IMR-90 (cell line): ENCODE results near the gene TMEM86B. TPM values are rescaled to one million over a fixed set of nuclear protein-coding genes. Genes with fewer than 3 reads are reported as not detected.

Source experiments
- ATAC-seq: fragments of 200-7000 bp; cut with Tn5 transposase; 2 replicates; pipeline ENCODE4 v1.9.1; 2020; ENCODE audit warnings: low read depth, mild to moderate bottlenecking, moderate library complexity
- BruUV-seq: library from RNA; stranded (reverse); fragments of 400-500 nt; replicated peaks from 2 replicates; lab custom pipeline; 2021; lab: Mats Ljungman, UMichigan
- CTCF ChIA-PET: fragments of 300-600 bp; formaldehyde crosslinking; extraction: SDS; loops from one replicate; lab custom pipeline; 2021; ENCODE audit warnings: antibody characterized with exemption; lab: Yijun Ruan, JAX
- POLR2A ChIA-PET: fragments of 300-600 bp; sonication (Branson Sonifier 250); formaldehyde crosslinking; loops from one replicate; lab custom pipeline; 2022; ENCODE audit warnings: antibody characterized with exemption; ENCODE audit not compliant: unreplicated experiment; lab: Charles Lee
- DNase-seq: peaks from one replicate; pipeline ENCODE4 v3.0.0; 2013
- H2AFZ ChIP-seq: replicated peaks from 2 replicates; pipeline ENCODE3; 2013; ENCODE audit warnings: low read length, mild to moderate bottlenecking; ENCODE audit not compliant: poor library complexity
- H2AK5ac ChIP-seq: 2 replicates; pipeline ENCODE4 v1.6.1; 2013; ENCODE audit warnings: low read depth, low read length, inconsistent platforms
- H2AK9ac ChIP-seq: replicated peaks from 2 replicates; pipeline ENCODE3; 2013; ENCODE audit warnings: mild to moderate bottlenecking, low read depth, low read length, moderate library complexity; ENCODE audit not compliant: poor library complexity
- H2BK120ac ChIP-seq: 2 replicates; pipeline ENCODE4 v1.6.1; 2013; ENCODE audit warnings: low read depth, low read length, inconsistent platforms
- H2BK15ac ChIP-seq: 3 replicates; pipeline ENCODE4 v1.6.1; 2013; ENCODE audit warnings: low read depth, low read length, inconsistent platforms
- H2BK20ac ChIP-seq: 2 replicates; pipeline ENCODE4 v1.6.1; 2013; ENCODE audit warnings: low read depth, mild to moderate bottlenecking, inconsistent platforms, low read length, moderate library complexity
- H2BK5ac ChIP-seq: 2 replicates; pipeline ENCODE4 v1.6.1; 2013; ENCODE audit warnings: mild to moderate bottlenecking, low read depth, low read length, inconsistent platforms; ENCODE audit not compliant: poor library complexity, severe bottlenecking
- H3K14ac ChIP-seq: replicated peaks from 2 replicates; pipeline ENCODE4 v1.6.1; 2013; ENCODE audit warnings: low read depth, low read length, inconsistent platforms
- H3K18ac ChIP-seq: 2 replicates; pipeline ENCODE4 v1.6.1; 2013; ENCODE audit warnings: low read depth, low read length, control low read depth
- H3K23ac ChIP-seq: 2 replicates; pipeline ENCODE4 v1.6.1; 2013; ENCODE audit warnings: low read depth, low read length, inconsistent platforms
- H3K27ac ChIP-seq: 2 replicates; pipeline ENCODE4 v1.5.1; 2013; ENCODE audit warnings: mild to moderate bottlenecking, control low read depth, low read length; ENCODE audit not compliant: insufficient read depth
- H3K27me3 ChIP-seq: 2 replicates; pipeline ENCODE4 v1.6.1; 2013; ENCODE audit warnings: low read length; ENCODE audit not compliant: control insufficient read depth, insufficient read depth
- H3K36me3 ChIP-seq: 2 replicates; pipeline ENCODE4 v1.6.1; 2013; ENCODE audit warnings: low read length, mixed read lengths; ENCODE audit not compliant: control insufficient read depth, insufficient read depth
- H3K4ac ChIP-seq: 2 replicates; pipeline ENCODE4 v1.6.1; 2013; ENCODE audit warnings: low read depth, low read length, inconsistent platforms
- H3K4me1 ChIP-seq: 2 replicates; pipeline ENCODE4 v1.6.1; 2013; ENCODE audit warnings: low read length, mixed read lengths; ENCODE audit not compliant: control insufficient read depth, insufficient read depth
- H3K4me2 ChIP-seq: 2 replicates; pipeline ENCODE4 v1.6.1; 2013; ENCODE audit warnings: low read depth, mild to moderate bottlenecking, control low read depth, low read length, moderate library complexity
- H3K4me3 ChIP-seq: 2 replicates; pipeline ENCODE4 v1.5.1; 2013; ENCODE audit warnings: low read depth, mild to moderate bottlenecking, control low read depth, low read length, moderate library complexity; ENCODE audit not compliant: insufficient read depth
- H3K56ac ChIP-seq: 2 replicates; pipeline ENCODE4 v1.6.1; 2013; ENCODE audit warnings: low read length, inconsistent platforms; ENCODE audit not compliant: insufficient read depth; ENCODE audit errors: extremely low read depth
- H3K79me1 ChIP-seq, 2 experiments: 2 replicates each; pipeline ENCODE4 v1.6.1; 2013; ENCODE audit warnings: low read length in 2 of 2, inconsistent platforms in 1 of 2, low read depth in 1 of 2
- H3K9ac ChIP-seq: 2 replicates; pipeline ENCODE4 v1.6.1; 2013; ENCODE audit warnings: low read depth, low read length, control low read depth
- H3K9me1 ChIP-seq: 2 replicates; pipeline ENCODE4 v1.6.1; 2013; ENCODE audit warnings: low read length, inconsistent platforms; ENCODE audit not compliant: insufficient read depth
- H3K9me3 ChIP-seq: 2 replicates; pipeline ENCODE4 v1.6.1; 2013; ENCODE audit warnings: low read length; ENCODE audit not compliant: control insufficient read depth, insufficient read depth
- H4K20me1 ChIP-seq: 2 replicates; pipeline ENCODE4 v1.6.1; 2013; ENCODE audit warnings: low read length, inconsistent platforms; ENCODE audit not compliant: insufficient read depth
- H4K5ac ChIP-seq: 2 replicates; pipeline ENCODE4 v1.6.1; 2013; ENCODE audit warnings: mild to moderate bottlenecking, low read depth, low read length, control low read depth
- H4K8ac ChIP-seq, 2 experiments: 2 replicates each; pipeline ENCODE4 v1.6.1; 2013; ENCODE audit warnings: low read depth in 2 of 2, low read length in 2 of 2, control low read depth in 1 of 2, inconsistent platforms in 1 of 2
- H4K91ac ChIP-seq: 2 replicates; pipeline ENCODE4 v1.6.1; 2013; ENCODE audit warnings: low read depth, low read length, inconsistent platforms; ENCODE audit not compliant: insufficient read depth
- CEBPB ChIP-seq: IDR thresholded peaks from 2 replicates; pipeline ENCODE4 v1.6.1; 2012; ENCODE audit warnings: low read depth, low read length, improper control_type of control experiment
- CTCF ChIP-seq: conservative IDR thresholded peaks from 2 replicates; pipeline ENCODE4 v1.5.1; 2012; ENCODE audit warnings: mild to moderate bottlenecking, low read depth, low read length, improper control_type of control experiment
- FOS ChIP-seq: fragments of 150-350 bp; IDR thresholded peaks from 2 replicates; pipeline ENCODE4 v1.6.1; 2016; ENCODE audit warnings: low read depth, low read length
- MAFK ChIP-seq: IDR thresholded peaks from 2 replicates; pipeline ENCODE4 v1.6.1; 2012; ENCODE audit warnings: low read depth, low read length, improper control_type of control experiment
- NFE2L2 ChIP-seq: fragments of 150-350 bp; IDR thresholded peaks from 2 replicates; pipeline ENCODE4 v1.6.1; 2016; ENCODE audit warnings: low read depth, mild to moderate bottlenecking, low read length
- RAD21 ChIP-seq: IDR thresholded peaks from 2 replicates; pipeline ENCODE4 v1.6.1; 2012; ENCODE audit warnings: low read length, improper control_type of control experiment
- RFX5 ChIP-seq: IDR thresholded peaks from 2 replicates; pipeline ENCODE4 v1.8.0; 2012; ENCODE audit warnings: low read depth, mild to moderate bottlenecking, low read length, moderate library complexity
- WGBS, 2 experiments: methylation state at CpG; one replicate each; pipeline versions ENCODE4 v1.1.5 to v1.1.7; 2013; ENCODE audit warnings: missing lambda C conversion rate in 2 of 2; ENCODE audit not compliant: insufficient read length in 1 of 2; ENCODE audit errors: extremely low coverage in 2 of 2; 5-methylcytosine and 5-hydroxymethylcytosine counted together
- dilution Hi-C: fragments of 300-500 bp; cut with HindIII; formaldehyde crosslinking; loops from one replicate; pipeline ENCODE4 v1.14.3; 2018; ENCODE audit warnings: low sequenced_read_pairs; ENCODE audit not compliant: unreplicated experiment
- in situ Hi-C: fragments of 300-500 bp; cut with MboI; formaldehyde crosslinking; loops from 3 replicates; pipeline ENCODE4 v1.14.3; 2019; ENCODE audit warnings: low sequenced_read_pairs, inconsistent platforms, mixed read lengths
- intact Hi-C: fragments of 100-400 bp; cut with micrococcal nuclease; formaldehyde crosslinking; loops from 2 replicates; pipeline ENCODE4 v1.10.0; 2022
- polyA plus RNA-seq, 3 experiments: library from polyadenylated mRNA; depleted of rRNA; stranded (reverse); fragments of >200 nt; gene quantifications; 2 replicates each; pipeline ENCODE4 v1.2.3, GENCODE V29; 2012; ENCODE audit warnings: low replicate concordance in 1 of 3
- total RNA-seq: library from RNA; depleted of rRNA; stranded (reverse); fragments of >200 nt; gene quantifications from 2 replicates; pipeline ENCODE4 v1.2.3, GENCODE V29; 2012

TMEM86B gene
- total and polyA plus RNA-seq, 2 of the 4 experiments (the other 2 are of a cell fraction): 0.18 to 2.4 TPM

GRCh38 chr19:55213547-55213946, 15.0 kb downstream of the TMEM86B start (continued):
- no peak for TF ChIP-seq NFE2L2
- no peak for TF ChIP-seq MAFK
- no peak for TF ChIP-seq RFX5
- TF ChIP-seq FOS: no peak
- TF ChIP-seq RAD21: no peak

GRCh38 chr19:55212447-55212846, 16.1 kb downstream of the TMEM86B start:
- ChIA-PET CTCF (no interaction called here), POLR2A (no interaction called here)
- Histone ChIP-seq H4K91ac (no peak overlapping the region), H3K9me3 (peaks cover 5% of the 10 kb centered on the region), H4K8ac (no peak overlapping the region), H3K23ac (no peak overlapping the region), H3K56ac (no peak overlapping the region), H2AFZ (no peak overlapping the region), H3K27me3 (no peaks in the 10 kb centered on the region), H2AK5ac (no peak overlapping the region), H3K9ac (no peak overlapping the region), H3K4me1 (peaks cover 19% of the 10 kb centered on the region), H3K36me3 (no peaks in the 10 kb centered on the region), H4K20me1 (peaks cover 14% of the 10 kb centered on the region), H3K79me1 (no peaks in the 10 kb centered on the region), H3K4ac (no peak overlapping the region), H2BK120ac (no peak overlapping the region), H3K27ac (no peak overlapping the region), H2BK5ac (no peak overlapping the region), H3K4me2 (no peak overlapping the region), H3K4me3 (no peak overlapping the region), H2AK9ac (no peak overlapping the region), H3K18ac (no peak overlapping the region), H3K14ac (no peak overlapping the region), H4K5ac (no peak overlapping the region), H3K9me1 (peaks cover 14% of the 10 kb centered on the region; the same call in 1 of the 2 replicates), H2BK15ac (no peak overlapping the region), H2BK20ac (no peak overlapping the region)
- no peak for TF ChIP-seq CEBPB
- 0 out of 2 replicates have a peak, but pooled peaks have one; percentile 19 for TF ChIP-seq CTCF
- ATAC-seq (no peak), DNase-seq (no peak)
- in situ Hi-C loops (no loop called here), intact Hi-C loops (no loop called here), dilution Hi-C loops (no loop called here)
- no CpG with 5 or more reads among the region's 3 CpGs for WGBS, 2 experiments
- BruUV-seq: no TSS peak
